Endothelial cell of umbilical vein (primary cell): ENCODE measurements around the gene KLHL24. TPM values are rescaled to one million over a fixed set of nuclear protein-coding genes. Genes with fewer than 3 reads are reported as not detected.

Source experiments
- BruUV-seq: library from RNA; stranded (reverse); fragments of 400-500 nt; replicated peaks from 2 replicates; lab custom pipeline; 2021; lab: Mats Ljungman, UMichigan
- CTCF ChIA-PET: fragments of 300-600, 350-600 bp; sonication (Branson Sonifier 250); formaldehyde crosslinking; loops from one replicate; lab custom pipeline; 2021; ENCODE audit warnings: antibody characterized with exemption, inconsistent platforms; lab: Charles Lee
- POLR2A ChIA-PET: fragments of 300-600, 350-600 bp; sonication (Branson Sonifier 250); formaldehyde crosslinking; loops from one replicate; lab custom pipeline; 2021; ENCODE audit warnings: antibody characterized with exemption, inconsistent platforms; lab: Charles Lee
- DNase-seq: peaks from one replicate; pipeline ENCODE4 v3.0.0-alpha.2; 2011; ENCODE audit warnings: low read depth, low spot score
- FAIRE-seq: peaks from 2 replicates; lab custom pipeline; 2011; peaks lifted over from hg19 to GRCh38; lab: Jason Lieb, UNC
- H2AFZ ChIP-seq: 2 replicates; pipeline ENCODE4 v1.6.0; 2012; ENCODE audit warnings: low read depth, low read length, control low read depth, inconsistent platforms
- H3K27ac ChIP-seq: 2 replicates; pipeline ENCODE4 v1.5.1; 2011; ENCODE audit warnings: low read depth, mild to moderate bottlenecking, control low read depth, low read length, moderate library complexity; ENCODE audit not compliant: insufficient read depth
- H3K27me3 ChIP-seq, 2 experiments: 2 replicates each; pipeline versions ENCODE4 v1.6.0 to v1.6.1; 2011; ENCODE audit warnings: low read length in 2 of 2, mixed read lengths in 1 of 2; ENCODE audit not compliant: control insufficient read depth in 2 of 2, insufficient read depth in 2 of 2
- H3K36me3 ChIP-seq, 2 experiments: 2 replicates in 1 of 2; 3 replicates in 1 of 2; pipeline ENCODE4 v1.5.1; 2011; ENCODE audit warnings: low read length in 2 of 2, mild to moderate bottlenecking in 1 of 2, moderate library complexity in 1 of 2; ENCODE audit not compliant: control insufficient read depth in 2 of 2, insufficient read depth in 2 of 2; ENCODE audit errors: extremely low read depth in 1 of 2
- H3K4me1 ChIP-seq: 3 replicates; pipeline ENCODE4 v1.5.1; 2011; ENCODE audit warnings: mild to moderate bottlenecking, low read length; ENCODE audit not compliant: control insufficient read depth, insufficient read depth; ENCODE audit errors: extremely low read depth
- H3K4me2 ChIP-seq: 2 replicates; pipeline ENCODE4 v1.6.1; 2011; ENCODE audit warnings: low read length, control low read depth, mixed read lengths; ENCODE audit not compliant: insufficient read depth
- H3K4me3 ChIP-seq, 3 experiments: fragments of 200-600 bp in 1 of 3; sonication (generic), shearing (Covaris generic) in 1 of 3; replicated peaks in 1 of 3; 2 replicates each; pipeline ENCODE4 v1.5.1; 2011 to 2016; ENCODE audit warnings: control low read depth in 3 of 3, low read length in 3 of 3, mild to moderate bottlenecking in 2 of 3, inconsistent platforms in 1 of 3, low read depth in 1 of 3, moderate library complexity in 1 of 3; ENCODE audit not compliant: insufficient read depth in 1 of 3
- H3K79me2 ChIP-seq: 2 replicates; pipeline ENCODE4 v1.6.0; 2012; ENCODE audit warnings: low read length, inconsistent platforms; ENCODE audit not compliant: control insufficient read depth, insufficient read depth
- H3K9ac ChIP-seq: replicated peaks from 2 replicates; pipeline ENCODE3; 2011; ENCODE audit warnings: low read length, control low read depth; ENCODE audit not compliant: insufficient read depth; ENCODE audit errors: extremely low read depth
- H3K9me1 ChIP-seq: replicated peaks from 3 replicates; pipeline ENCODE4 v1.6.0; 2011; ENCODE audit warnings: mild to moderate bottlenecking, low read length; ENCODE audit not compliant: control insufficient read depth, insufficient read depth; ENCODE audit errors: extremely low read depth
- H3K9me3 ChIP-seq: replicated peaks from 2 replicates; pipeline ENCODE4 v1.5.1; 2012; ENCODE audit warnings: low read length, inconsistent platforms; ENCODE audit not compliant: control insufficient read depth, insufficient read depth
- H4K20me1 ChIP-seq: replicated peaks from 2 replicates; pipeline ENCODE3; 2011; ENCODE audit warnings: mild to moderate bottlenecking, low read length; ENCODE audit not compliant: control insufficient read depth, insufficient read depth; ENCODE audit errors: extremely low read depth
- CTCF ChIP-seq, 2 donors: IDR thresholded peaks; 1 replicate in 1 of 2; 2 replicates in 1 of 2; pipeline ENCODE4 v1.5.1; 2011; ENCODE audit warnings: low read length in 2 of 2, mild to moderate bottlenecking in 2 of 2, moderate library complexity in 2 of 2, control low read depth in 1 of 2, inconsistent platforms in 1 of 2, low read depth in 1 of 2; ENCODE audit not compliant: insufficient read depth in 1 of 2; ENCODE audit errors: extremely low read depth in 1 of 2
- EZH2 ChIP-seq: IDR thresholded peaks from 2 replicates; pipeline ENCODE4 v1.6.1; 2012; ENCODE audit warnings: borderline replicate concordance, low read depth, mild to moderate bottlenecking, moderate library complexity, low read length, inconsistent platforms; ENCODE audit not compliant: severe bottlenecking
- FOS ChIP-seq: IDR thresholded peaks from 2 replicates; pipeline ENCODE4 v1.6.1; 2011; ENCODE audit warnings: mild to moderate bottlenecking, low read length, moderate library complexity, borderline replicate concordance; ENCODE audit not compliant: insufficient read depth
- GATA2 ChIP-seq: IDR thresholded peaks from 2 replicates; pipeline ENCODE4 v1.7.0; 2011; ENCODE audit warnings: low read depth, mild to moderate bottlenecking, moderate library complexity, mixed read lengths, low read length; ENCODE audit not compliant: insufficient read length, insufficient read depth
- JUN ChIP-seq: IDR thresholded peaks from 2 replicates; pipeline ENCODE4 v1.6.1; 2011; ENCODE audit warnings: borderline replicate concordance, low read depth; ENCODE audit not compliant: insufficient read length, insufficient read depth
- MYC ChIP-seq: IDR thresholded peaks from one replicate; pipeline ENCODE4 v1.6.1; 2011; ENCODE audit warnings: mild to moderate bottlenecking, low read depth, low read length
- POLR2A ChIP-seq: IDR thresholded peaks from 2 replicates; pipeline ENCODE4 v1.6.1; 2012; ENCODE audit warnings: low read depth, mild to moderate bottlenecking, control low read depth, low read length
- POLR2AphosphoS5 ChIP-seq: IDR thresholded peaks from 2 replicates; pipeline ENCODE4 v1.6.1; 2012; ENCODE audit warnings: low read depth, mild to moderate bottlenecking, control low read depth, low read length, moderate library complexity; ENCODE audit not compliant: insufficient read depth
- dilution Hi-C: fragments of 300-500 bp; cut with MboI; formaldehyde crosslinking; loops from one replicate; pipeline ENCODE4 v1.15.0; 2019; ENCODE audit warnings: low sequenced_read_pairs; ENCODE audit not compliant: extremely low pct_ligation_motif_present
- intact Hi-C: fragments of 100-400 bp; cut with micrococcal nuclease; formaldehyde crosslinking; loops from one replicate; pipeline ENCODE4 v1.10.0; 2022
- polyA plus RNA-seq, 4 experiments: library from polyadenylated mRNA; depleted of rRNA in 3 of 4; stranded (reverse) in 3 of 4; unstranded in 1 of 4; fragments of >200 nt; gene quantifications; 2 replicates each; pipeline versions ENCODE4 v1.2.1 to v1.2.3, GENCODE V29; 2011 to 2012; ENCODE audit warnings: missing spikeins in 1 of 4
- total RNA-seq: library from RNA; stranded (reverse); gene quantifications from 2 replicates; pipeline ENCODE4 v1.2.3, GENCODE V29; 2021
- TF ChIP-seq, protein P1 (sequence below): IDR thresholded peaks from 2 replicates; pipeline ENCODE4 v1.6.1; 2011; ENCODE audit not compliant: insufficient read depth, insufficient read length

Gene KLHL24
- total and polyA plus RNA-seq, 2 donors (not counting 3 experiments of a cell fraction or from before 2014, with no cell fraction given), result 14.0 to 46.2 TPM

GRCh38 chr3:183692436-183692835 lies 57.0 kb downstream of the KLHL24 start:
- dilution Hi-C loops, result no loop called here
- FAIRE-seq, result no peak
- H3K27me3 ChIP-seq, result no peaks in the 10 kb centered on the region
- BruUV-seq, result no TSS peak
- no peaks in the 10 kb centered on the region for H3K4me1 ChIP-seq
- DNase-seq, result no peak
- H3K79me2 ChIP-seq, result no peaks in the 10 kb centered on the region
- H3K36me3 ChIP-seq, result no peaks in the 10 kb centered on the region
- TF ChIP-seq POLR2A, result no peak
- TF ChIP-seq CTCF (IDR thresholded peaks at IDR 0.05; ENCODE audit: extremely low read depth in 1 of 2, insufficient read depth in 1 of 2, low read depth in 1 of 2, low read length in 2 of 2), result no peak
- TF ChIP-seq FOS, result no peak
- TF ChIP-seq, protein P1, sequence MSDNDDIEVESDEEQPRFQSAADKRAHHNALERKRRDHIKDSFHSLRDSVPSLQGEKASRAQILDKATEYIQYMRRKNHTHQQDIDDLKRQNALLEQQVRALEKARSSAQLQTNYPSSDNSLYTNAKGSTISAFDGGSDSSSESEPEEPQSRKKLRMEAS, result no peak
- no peak for TF ChIP-seq JUN
- TF ChIP-seq MYC, result no peak
- no peak for TF ChIP-seq GATA2
- TF ChIP-seq POLR2AphosphoS5, result no peak
- TF ChIP-seq EZH2, result no peak
- no peak overlapping the region for H3K27ac ChIP-seq
- H3K9me1 ChIP-seq, result no peaks in the 10 kb centered on the region
- ChIA-PET CTCF (interaction anchor here (1.4 kb wide), 1 partner anchor 42 kb away, joined by 3 read pairs; no protein-coding TSS in a partner anchor), POLR2A (interaction anchor here (0.6 kb wide), 1 partner anchor 159 kb away, joined by 3 read pairs; no protein-coding TSS in a partner anchor)
- no peaks in the 10 kb centered on the region for H3K9me3 ChIP-seq
- H3K9ac ChIP-seq, result no peak overlapping the region
- H4K20me1 ChIP-seq, result no peaks in the 10 kb centered on the region
- H2AFZ ChIP-seq, result no peak overlapping the region
- no peak overlapping the region for H3K4me2 ChIP-seq
- intact Hi-C loops, result no loop called here
- H3K4me3 ChIP-seq, result no peak overlapping the region
